Hindlimb muscle (tissue), 1 donor: Measurements from ENCODE around the gene ATG4B. TPM values are rescaled to one million over a fixed set of nuclear protein-coding genes. Genes with fewer than 3 reads are reported as not detected.

Source experiments
- DNase-seq: peaks from one replicate; pipeline ENCODE4 v3.0.0-alpha.2; 2013
- polyA plus RNA-seq: library from polyadenylated mRNA; unstranded; fragments of 120-200 nt; gene quantifications from one replicate; pipeline ENCODE4 v1.2.1, GENCODE V29; 2013; ENCODE audit not compliant: insufficient read length

Gene ATG4B
- polyA plus RNA-seq, 1 donor, result 59.6 TPM

DNA sequence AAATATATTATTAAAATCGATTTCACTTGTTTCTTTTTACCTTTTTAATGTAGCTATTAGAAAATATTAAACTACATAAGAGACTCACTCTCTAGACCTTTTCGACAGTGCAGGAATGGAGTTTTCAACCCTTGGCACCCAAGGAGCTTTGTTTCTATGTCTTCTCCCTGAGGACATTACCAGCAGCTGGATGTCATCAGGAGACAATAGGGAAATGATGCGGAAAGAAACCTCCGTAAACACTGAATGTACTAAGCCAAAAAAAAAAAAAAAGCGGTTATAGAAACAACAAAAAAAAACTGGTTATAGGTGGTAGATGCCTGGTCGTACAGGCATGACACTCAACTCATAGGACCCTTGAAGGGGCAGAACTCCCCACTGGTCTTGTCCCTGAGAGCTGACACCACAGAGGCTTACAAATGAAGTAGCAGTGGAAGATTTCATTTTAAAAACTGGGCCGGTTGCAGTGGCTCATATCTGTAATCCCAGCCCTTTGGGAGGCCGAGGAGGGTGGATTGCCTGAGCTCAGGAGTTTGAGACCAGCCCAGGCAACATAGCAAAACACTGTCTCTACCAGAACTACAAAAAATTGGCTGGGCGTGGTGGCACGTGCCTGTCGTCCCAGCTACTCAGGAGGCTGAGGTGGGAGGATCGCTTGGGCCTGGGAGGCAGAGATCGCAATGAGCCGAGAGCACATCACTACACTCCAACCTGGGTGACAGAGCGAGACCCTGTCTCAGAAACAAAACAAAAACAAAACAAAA is 24.3 kb upstream of the ATG4B start:
- no peak for DNase-seq

DNA sequence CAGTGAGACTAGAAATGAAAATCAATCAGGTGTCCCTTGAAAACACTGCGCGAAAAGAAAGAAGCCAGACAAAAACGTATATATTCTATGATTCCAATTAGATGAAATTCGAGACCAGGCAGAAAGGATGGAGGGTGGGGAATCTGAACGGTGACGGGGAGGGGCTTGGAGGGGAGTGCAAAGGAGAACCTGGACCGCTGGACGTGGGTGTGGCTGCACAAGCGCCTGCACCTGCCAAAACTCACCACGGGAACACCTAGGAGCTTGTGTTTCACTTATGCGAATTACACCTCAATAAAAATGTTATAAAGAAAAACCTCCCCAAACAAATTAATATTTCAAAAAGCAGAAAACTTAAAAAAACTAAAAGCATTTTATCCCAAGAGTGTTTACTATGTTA is 22.5 kb upstream of the ATG4B start:
- DNase-seq, result no peak

DNA sequence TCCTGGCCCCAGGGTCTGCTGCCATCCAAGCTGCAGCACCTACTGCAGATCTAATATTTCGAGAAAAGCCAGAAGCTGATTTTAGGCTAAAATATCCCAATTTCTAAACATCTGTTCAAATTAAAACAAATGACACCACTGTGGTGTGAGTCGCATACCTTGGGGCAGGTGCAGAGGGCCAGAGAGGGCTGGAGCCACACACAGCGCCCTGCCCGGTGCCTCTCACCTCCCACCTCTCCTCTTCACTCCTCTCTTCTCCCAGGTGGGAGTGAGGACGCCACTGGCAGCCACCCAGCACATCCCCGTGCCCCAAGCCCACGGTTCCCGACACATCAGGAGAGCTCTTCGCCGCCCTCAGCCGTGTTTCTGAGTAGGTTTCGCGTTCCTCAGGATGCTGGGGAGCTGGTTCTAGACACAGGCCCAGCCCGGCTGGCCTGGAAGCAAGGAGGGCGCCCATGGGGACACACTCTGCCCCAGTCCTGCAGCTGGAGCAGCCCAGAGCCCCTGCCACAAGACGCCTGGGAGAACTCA is 21.9 kb upstream of the ATG4B start:
- no peak for DNase-seq

DNA sequence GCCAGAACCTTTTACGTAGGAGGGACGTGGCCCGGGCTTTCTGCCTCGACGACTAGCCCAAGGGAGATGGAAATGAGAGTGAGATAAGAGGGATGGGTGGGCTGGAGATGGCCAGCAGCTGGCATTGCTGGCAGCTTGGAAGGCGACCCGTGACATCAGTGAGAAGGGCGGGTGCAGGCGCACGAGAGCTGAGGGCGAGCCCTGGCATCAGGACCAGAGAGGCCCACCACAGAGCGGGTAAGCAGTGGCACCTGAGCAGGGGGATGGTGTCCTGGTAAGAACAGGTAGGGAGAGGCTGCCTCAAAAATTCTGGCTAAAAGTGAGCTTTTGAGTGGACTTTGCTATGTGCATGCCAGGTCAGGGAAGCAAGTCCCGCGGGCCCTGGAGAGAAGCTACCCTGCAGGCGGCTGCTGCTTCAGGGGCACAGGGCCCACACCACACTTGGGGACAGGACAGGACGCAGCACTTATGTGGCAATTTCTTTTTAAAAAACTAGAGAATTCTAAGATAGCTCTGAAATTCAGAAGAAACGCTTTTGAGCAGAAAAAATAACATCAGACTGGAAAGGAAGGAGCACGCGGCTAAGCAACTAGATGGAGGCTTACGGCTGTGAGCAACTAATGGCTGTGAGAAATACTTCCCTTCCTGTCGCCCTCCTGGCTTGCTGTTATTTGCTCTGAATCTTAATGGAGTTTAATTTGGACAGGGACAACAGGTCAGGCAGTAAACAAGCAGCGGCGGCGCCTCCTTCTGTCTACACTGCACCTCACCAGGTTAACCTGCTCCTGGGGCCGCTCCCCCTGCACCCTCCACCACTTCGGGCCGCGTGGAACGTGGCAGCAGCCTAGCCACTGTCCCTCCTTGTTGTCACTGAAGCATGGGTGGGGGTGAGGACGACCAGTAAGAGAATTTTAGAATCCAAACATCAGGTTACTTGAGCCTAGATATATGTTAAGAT is 21.0 kb upstream of the ATG4B start:
- DNase-seq, result no peak

DNA sequence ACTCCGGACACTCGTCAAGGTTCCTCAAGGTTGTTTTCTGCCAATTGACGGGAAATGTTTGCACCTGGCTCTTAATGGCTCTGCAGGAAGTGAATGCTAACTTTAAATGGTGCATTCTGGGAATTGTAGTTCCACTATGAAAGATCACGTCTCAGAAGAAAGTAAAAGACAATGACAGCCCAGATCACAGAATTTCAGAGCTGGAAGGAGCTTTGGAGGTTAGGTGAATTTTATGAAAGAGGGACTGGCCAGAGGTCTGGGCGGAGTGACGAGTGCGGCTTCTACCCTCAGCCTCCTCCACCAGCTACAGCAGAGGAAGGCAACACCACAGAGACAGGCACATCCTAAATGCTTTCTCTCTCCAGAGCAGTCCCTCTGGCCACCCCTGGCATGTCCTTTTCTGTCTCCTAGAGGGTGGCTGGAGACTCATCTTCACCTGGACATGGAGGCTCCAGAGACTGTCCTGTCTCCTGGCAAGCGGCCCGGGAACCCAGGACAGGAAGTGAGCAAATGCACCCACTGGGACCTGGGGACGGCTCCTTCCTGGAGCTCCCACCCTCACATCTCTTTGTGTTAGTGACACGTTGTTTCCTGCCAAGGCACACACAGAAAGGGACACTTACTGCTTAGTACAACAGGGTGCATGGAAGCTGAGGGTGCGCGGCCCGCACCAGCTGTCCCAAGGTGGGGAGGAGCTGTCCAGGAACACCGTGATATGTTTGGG is 19.9 kb upstream of the ATG4B start:
- DNase-seq, result no peak

DNA sequence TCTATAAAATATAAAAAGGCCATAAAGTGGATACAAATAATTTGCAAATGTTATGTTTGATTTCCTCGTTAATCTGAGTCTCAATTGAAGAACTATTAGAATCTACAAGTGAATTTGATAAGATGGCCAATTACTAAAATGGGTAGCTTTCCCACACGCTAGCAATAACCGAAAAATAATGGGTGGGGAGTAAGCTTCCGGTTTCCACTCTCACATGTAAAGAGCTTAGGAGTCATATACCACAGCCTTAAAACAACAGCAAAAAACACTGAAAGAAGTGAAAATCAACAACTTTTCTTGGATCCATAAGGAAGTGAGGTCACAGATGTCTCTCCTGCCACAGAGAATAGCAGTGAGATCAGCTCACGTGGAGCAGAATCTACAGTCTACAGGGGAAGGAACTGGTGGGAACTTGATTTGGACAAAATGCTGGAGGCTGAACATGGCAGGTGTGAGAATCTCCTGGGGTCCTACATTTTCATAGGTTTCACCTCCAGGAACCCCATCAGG is 19.1 kb upstream of the ATG4B start:
- no peak for DNase-seq

DNA sequence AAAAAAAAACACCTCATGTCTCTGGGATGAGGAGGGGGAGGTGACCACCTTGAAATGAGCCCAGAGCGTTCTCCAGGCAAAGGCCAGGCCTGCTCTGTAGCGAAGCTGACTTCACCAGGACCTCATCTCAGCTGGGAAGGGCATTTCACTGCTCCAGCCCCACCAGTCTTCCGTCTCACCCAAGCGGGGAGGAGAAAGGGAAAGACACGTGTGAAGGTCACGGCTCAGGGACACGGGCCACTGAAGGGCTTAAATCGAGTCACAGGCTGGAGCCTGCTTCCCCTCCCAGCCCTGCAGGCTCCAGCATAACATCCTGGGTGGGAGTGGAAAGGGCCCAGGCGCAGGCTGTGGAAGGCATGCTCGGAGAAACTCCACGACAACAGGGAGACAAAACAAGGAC is 18.7 kb upstream of the ATG4B start:
- no peak for DNase-seq

DNA sequence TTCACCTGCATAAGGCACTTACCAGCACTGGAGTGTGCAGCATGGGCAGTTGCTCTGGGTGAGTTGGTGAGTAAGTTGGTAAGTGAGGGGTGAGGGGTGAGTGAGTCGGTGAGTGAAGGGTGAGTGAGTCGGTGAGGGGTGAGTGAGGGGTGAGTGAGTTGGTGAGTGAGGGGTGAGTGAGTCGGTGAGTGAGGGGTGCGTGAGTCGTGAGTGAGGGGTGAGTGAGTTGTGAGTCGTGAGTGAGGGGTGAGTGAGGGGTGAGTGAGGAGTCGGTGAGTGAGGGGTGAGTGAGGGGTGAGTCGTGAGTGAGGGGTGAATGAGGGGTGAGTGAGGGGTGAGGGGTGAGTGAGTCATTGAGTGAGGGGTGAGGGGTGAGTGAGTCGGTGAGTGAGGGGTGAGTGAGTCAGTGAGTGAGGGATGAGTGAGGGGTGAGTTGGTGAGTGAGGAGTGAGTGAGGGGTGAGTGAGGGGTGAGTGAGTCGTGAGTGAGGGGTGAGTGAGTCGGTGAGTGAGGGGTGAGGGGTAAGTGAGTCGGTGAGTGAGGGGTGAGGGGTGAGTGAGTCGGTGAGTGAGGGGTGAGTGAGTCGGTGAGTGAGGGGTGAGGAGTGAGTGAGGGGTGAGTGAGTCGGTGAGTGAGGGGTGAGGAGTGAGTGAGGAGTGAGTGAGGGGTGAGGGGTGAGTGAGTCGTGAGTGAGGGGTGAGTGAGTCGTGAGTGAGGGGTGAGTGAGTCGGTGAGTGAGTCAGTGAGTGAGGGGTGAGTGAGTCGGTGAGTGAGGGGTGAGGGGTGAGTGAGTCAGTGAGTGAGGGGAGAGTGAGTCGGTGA is 17.7 kb upstream of the ATG4B start:
- no peak for DNase-seq

DNA sequence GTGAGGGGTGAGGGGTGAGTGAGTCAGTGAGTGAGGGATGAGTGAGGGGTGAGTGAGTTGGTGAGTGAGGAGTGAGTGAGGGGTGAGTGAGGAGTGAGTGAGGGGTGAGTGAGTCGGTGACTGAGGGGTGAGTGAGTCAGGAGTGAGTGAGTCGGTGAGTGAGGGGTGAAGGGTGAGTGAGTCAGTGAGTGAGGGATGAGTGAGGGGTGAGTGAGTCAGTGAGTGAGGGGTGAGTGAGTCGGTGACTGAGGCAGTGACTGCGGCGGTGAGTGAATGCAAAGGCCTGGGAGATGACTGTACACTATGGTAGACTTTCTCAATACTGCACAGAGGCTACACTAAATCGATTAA is 17.1 kb upstream of the ATG4B start:
- no peak for DNase-seq

DNA sequence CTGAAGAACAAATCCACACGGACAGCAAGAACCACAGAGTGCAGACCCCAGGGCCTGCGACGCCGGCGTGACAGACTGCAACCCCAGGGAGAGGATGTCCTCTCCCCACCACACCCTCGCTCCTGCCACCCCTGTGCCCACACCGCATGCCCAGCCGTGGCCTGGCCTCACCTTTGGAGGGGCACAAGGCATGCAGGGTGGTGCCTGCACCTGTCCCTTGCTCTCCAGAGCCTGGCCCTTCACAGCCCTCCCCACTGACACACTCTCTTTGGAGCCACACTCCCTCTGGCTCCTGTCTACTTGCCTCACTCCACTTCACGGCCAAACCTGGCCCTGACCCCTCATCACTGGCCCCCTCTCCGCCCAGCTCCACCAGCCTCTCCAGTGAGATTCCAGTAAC is 9.8 kb upstream of the ATG4B start:
- DNase-seq, result no peak

DNA sequence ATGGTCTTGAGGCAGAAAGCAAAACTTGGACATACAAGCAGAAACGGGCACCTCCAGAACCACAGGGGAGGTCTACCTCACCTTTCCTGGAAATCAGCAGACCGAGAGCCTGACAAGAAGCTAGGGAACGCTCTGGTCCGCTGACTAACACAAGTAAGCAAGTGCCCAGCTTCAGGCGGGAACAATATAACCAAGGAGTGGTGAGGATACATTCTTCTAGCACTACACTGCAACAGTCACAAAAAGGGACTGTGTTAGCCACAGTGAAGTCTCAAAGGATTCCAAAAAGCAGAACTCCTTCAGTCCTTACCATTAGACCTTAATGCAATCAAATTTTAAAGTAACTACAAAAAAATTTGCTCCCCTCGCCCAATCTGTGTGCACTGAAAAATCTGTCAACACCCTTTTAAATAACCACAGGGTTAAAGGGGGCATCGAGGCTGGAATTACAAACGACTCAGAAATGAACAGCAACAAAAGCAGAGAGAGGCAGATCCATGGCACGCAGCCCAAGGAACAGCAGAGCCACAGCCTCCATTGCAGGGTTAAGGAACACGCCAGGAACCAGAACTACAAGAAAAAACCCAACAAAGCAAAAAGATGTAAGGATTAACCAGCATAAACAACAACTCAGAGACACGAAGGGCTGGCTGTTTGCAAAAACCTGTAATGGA is 7.6 kb upstream of the ATG4B start:
- no peak for DNase-seq

DNA sequence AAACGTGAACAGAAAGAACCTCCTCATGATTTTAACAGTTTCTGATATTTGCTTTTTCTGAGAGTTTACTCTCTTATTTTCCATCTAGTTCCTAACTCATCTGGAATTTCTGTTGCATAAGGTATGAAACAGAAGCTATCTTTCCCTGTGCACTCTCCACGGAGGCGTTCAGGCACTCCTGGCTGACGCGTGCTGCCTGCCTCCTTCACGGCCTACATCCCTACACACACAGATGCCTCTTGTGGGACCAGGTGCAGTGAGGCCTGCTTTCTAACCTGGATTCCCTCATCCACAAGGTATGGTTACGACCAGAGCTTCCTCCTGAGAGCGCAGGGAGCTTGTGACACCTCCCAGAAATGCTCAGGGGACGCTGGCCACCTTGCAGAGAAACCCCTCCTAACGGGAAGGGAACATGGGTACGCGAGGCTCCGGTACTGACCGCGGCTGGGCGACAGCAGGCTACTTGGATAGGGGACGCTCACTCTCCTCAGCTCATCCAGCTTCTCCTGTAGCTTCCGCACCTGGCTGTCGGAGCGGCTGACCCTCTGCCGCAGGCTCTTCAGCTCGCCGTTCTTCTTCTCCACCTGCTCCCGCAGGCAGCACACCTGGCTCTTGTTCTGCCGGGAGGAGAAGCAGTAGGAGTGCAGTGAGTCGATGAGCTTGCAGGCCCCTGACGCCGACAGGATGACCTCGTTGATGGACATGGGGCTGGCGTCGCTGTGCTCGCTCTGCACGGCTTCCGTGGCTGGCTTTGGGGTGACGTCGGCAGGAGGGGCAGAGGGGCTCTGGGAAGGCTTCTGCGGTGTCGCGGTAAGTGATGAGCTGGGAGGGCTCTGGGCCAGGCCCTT is 4.8 kb upstream of the ATG4B start:
- no peak for DNase-seq

DNA sequence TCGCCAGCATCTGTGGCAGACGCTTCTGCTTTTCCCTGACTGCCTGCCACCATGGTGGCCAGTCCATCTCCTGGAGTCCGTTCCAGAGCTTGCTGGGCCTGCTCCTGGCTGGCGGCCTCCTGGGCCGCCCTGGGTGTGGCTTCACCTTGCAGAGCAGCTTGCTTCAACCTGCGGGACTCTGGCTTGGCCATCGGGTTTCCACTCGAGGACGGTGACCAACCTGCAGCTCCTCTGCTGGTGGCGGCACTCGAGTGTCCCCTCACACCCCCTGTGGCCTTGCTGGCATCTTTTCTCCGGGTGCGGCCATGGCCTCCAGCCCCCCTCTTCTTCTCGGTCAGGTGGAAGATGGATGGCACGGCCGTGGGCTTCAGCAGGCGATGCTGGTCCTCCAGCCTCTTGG is 3.9 kb upstream of the ATG4B start:
- DNase-seq, result no peak

DNA sequence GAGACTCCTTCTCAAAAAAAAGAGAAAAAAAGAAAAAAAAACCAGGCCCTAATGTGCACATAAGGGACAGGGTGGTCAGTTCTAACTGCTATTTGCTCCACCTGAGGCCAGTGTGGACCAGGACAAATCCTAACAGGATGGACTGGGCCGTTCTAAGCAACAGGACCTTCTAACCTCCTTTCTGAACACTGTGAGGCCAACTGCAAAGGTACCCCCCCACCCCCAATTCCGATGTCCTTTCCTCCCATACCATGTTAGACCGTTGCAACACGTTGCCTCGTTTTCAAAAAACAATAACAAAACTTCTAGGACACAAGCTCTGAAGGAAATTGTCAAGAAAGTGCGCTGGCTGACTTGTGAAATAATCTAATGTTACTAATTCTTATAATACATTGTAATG is 1.7 kb upstream of the ATG4B start:
- DNase-seq, result no peak

DNA sequence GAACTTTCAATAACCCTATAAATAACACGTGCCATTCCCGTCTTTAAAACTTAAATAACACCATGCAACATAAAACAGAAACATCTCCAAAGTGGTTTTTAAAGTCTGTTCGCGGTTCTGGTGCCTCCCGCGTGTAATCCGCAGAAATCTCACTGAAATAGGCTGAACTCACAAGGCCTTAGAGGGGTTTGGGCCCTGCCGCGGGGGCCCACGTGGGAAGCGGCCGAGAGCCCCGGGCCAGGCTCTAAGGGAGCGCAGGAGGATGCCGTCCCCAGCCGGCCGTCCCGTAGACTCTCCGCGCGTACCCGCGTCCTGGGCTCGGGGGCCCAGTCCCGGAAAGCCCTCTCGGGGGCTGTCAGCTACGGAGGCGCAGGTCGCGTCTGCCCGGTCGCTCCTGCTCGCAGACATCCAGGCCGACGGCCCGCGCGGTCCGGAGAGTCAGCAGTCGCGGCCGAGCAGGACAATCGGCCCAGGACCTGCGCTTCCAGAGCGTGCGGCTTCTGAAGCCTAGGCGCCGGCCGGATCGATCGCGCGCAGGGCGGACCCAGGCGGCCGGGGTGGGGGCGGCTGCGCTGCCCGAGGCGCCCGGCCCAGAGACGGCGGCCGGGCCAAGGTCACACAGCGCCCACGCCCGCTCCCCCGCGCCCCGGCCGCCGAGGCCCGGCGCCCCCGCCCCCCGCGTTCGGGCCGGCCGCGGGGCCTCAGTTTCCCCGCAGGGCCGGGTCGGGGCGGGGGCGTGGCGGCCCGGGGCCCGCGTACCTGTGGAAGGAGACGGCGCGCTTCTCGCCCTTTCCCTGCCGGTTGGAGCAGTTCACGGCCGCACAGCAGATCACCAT is 1.1 kb upstream of the ATG4B start:
- DNase-seq, result peak; percentile 45

DNA sequence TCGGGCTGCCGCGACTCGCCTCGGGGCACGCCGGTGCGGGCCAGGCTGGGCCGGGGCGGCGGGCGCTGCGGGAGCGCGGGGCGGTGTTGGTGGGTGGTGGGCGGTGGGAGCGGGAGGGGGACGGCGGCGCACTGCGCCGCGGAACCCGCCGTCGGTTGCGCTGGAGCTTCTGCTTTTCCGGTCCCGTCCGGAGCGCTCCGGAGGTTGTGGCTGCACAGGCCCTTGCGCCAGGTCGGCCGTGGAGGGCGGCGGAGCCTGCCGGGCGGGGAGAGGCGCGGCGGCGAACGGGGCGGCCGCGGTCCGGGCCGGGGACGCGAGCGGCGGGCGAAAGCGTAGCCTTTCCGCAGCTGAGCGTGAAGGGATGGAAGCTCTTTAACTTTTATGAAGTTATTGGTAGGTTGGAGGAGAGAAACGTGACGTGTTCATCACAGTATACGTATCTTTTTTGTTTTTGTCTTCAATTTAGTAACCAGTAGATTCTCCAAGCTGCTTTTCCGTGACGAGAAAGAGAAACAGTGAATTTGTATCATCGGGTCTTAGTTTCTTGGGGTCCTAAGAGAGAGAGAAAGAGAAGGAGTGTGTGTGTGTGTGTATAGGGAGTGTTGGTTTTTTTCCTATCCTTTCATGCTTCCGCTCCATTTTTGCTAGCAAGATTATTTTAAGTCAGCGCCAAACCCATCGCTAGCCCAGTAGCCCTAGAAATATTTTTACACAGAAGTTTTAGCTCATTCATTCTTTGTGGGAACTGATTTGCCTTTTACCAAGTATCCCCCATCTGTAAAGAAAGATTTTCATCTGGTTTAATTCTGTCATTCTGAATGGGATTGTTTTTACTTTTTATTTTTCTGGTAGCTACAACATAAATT is 535 bp downstream of the ATG4B start:
- no peak for DNase-seq

DNA sequence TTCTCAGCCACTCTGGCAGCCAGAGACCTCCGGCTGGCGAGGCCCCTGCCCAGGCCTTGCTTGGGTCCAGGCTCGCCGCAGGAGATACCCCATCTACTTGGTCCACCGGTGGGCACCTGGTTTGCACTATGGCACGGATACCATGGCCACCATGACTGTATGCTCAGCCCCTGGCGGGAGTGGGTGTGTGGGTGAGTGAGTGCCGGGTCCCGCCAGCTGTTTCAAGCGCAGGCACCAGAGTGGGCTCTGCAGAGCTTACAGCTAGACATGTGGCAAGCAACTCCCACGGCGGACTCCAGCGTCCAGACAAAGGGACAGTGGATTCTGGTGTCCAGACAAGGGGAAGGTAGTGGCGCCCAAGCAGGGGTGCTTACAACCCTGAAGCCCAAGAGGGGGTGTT is 1.4 kb downstream of the ATG4B start:
- no peak for DNase-seq

DNA sequence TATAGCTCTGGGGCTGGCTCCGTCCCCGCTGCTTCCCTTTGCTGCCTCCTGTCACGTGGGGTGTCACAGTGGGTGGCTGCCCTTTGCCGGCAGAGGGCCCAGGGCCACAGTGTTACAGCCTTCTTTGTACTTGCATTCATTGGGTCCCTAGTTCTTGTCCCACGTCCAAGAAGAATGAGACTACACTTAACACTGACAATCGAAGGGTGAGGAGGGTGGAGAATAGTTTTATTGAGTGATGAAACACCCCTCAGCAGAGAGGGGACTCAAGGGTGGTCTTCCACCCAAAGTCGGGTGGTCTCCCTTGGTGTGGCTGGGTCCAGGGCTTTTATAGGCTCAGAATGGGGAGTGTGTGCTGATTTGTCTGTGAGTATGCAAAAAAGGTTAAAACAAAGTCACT is 1.9 kb downstream of the ATG4B start:
- no peak for DNase-seq
